LNCAP (cell line): ENCODE data around the gene LRRC10.

Experiments
- CTCF ChIP-seq: fragments of 450-650 bp; IDR thresholded peaks from 2 replicates; pipeline ENCODE4 v1.5.1; 2017; ENCODE audit warnings: mild to moderate bottlenecking

The LRRC10 gene

DNA sequence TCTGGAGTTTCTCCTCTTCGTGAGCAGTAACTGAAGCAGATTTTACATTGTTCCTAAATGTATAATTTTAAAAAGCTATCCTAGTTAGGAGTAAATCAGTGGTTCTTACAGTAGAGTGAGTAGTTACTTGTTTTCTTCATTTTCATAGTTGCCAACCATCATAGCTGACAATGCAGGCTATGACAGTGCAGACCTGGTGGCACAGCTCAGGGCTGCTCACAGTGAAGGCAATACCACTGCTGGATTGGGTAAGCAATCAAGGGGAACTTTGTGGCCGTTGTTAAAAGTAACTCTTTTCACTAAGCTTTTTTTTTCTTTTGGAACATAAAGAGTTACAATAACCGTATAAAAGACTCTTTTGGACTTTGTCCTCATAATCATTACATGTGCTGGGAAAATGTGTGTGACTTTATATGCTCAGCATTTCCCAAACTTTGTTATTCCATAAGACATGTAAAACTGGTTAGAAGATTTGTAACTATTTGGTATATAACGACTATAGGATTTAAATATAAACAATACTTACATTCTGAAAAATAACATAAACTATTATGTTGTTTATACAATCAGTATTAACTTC, 12.4 kb downstream of the LRRC10 start:
- TF ChIP-seq CTCF: no peak

- TF ChIP-seq CTCF: peak; percentile 13; the same call in 1 of the 2 replicates
Observed at GRCh38 chr12:69595689-69596088, 15.0 kb downstream of the LRRC10 start.

DNA sequence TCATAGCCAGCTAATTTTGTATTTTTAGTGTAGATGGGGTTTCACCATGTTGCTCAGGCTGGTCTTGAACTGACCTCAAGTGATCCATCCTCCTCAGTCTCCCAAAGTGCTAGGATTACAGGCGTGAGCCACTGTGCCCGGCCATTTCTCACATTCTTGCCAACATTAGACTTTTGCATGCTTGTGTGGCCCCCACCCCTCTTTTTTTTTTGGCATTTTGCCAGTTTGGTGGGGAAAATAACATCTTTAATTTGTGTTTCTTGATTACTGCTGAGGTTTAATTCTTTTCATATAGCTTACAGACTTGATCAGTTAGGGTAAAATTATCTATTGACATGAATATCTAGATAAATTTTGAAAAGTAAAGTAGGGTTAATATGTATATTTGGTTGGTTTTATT, 21.6 kb downstream of the LRRC10 start:
- TF ChIP-seq CTCF: no peak

DNA sequence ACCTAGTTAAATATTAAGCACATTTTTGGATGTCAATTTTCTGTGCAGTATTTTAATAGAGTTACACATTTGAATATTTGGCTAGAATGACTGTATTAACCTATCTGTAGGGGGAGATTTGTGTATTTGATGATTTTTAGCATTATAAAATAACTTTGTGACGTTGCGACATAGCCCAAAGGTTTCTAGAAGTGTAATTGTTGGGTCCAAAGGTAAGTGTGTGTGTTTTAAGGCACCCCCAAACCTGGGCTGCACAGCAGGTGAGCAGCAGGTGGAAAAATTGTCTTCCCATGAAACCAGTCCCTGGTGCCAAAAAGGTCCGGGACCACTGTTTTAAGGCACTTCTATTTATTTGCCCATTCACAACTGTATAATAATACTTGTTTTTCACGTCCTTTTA, 22.2 kb downstream of the LRRC10 start:
- no peak for TF ChIP-seq CTCF

- TF ChIP-seq CTCF: peak; percentile 20; the same call in 1 of the 2 replicates
Observed at GRCh38 chr12:69585189-69586062, 25.3 kb downstream of the LRRC10 start, which contains the start of gene CCT2. TSS of gene CCT2 (plus strand) at chr12:69585459. CDS start at chr12:69585522, 63 bp downstream.

GRCh38 chr12:69583203-69583602, 27.5 kb downstream of the LRRC10 start:
- TF ChIP-seq CTCF: no peak

DNA sequence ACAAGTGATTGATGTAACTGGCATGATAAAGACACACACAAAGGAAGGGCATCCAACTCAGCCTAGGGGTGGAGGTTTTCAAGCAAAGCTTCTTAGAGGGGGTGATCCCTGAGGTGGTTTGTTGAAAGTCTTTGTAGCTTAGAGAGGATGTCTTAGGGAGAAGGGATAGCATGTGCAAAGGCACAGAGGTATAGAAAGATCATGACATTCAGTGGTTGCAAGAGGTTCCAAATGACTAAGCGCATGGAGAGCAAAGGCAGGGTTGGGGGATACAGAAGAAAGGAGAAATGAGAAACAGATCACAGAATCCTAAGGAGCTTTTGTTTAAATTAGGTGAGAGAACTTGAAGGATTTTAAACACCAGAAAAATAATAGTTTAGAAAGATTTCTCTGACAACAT, 30.6 kb downstream of the LRRC10 start:
- TF ChIP-seq CTCF: no peak
